Measurements from ENCODE around the gene OSBPL1A. TPM values are rescaled to one million over a fixed set of nuclear protein-coding genes. Genes with fewer than 3 reads are reported as not detected.
A peak's percentile ranks its signal among the peaks of the same experiment; 100 is the strongest.

The OSBPL1A gene
- total and polyA plus RNA-seq, 10 of the 15 experiments (the other 5 are each of a cell fraction or from before 2014, with no cell fraction given) = 0.02 to 0.83 (median 0.11) TPM; not detected in 6

DNA sequence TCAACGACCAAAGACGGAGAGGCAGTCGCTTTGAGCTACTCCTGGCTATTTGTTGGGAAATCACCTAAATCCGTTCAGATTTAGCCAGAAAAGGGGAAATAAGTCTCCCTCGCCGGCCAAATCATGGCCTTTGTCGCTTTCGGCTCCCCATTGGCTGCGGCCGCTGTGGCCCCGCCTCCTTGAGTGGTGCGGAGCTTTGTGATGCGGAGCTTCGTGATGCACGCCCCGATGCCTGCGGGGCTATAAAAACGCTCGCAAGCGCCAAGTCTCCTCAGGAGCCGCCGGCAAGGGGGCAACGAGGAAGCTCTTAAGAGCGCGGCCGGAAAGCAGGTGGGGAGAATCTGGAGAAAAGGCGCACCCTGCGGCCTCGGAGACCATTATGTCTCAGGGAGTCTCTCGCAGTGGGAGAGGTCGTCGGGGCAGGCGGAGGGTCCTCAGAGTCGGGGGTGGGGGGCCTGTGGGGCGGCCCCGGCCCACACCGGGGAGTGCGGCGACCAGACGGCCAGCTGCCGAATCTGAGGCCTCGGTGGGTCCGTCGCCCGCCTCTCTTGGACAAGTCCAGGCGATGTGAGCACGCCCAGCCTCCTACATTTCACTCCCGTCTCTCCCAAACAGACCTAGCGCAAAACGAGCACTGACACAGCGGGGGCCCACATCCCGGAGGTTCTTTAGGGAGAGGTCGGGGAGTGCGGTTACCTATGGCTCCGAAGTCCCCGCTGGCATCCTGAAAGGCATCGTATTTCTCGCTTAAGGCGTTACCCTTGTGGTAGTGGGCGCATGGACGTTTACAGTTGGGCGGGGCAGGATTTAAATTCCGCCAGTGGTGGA lies 258.6 kb downstream of the OSBPL1A start, which contains the start of gene CABYR:
Gene CABYR, plus strand, starts transcription at position 274 of the 828 bp plus-strand sequence. CDS start 4,053 bp downstream, outside the sequence.
- peak; percentile 66 for FAIRE-seq
- intact Hi-C loops (cut with micrococcal nuclease; ENCODE audit: unreplicated experiment) (no loop called here), in situ Hi-C loops (cut with MboI) (no loop called here)
- no peaks in the 10 kb centered on the region for H3K79me2 ChIP-seq (ENCODE audit: control insufficient read depth, insufficient read depth, low read length)
- ChIA-PET RAD21 (ENCODE audit: unreplicated experiment) (interaction anchor here (1.2 kb wide), 1 partner anchor 19 kb away, joined by 3 read pairs; no protein-coding TSS in a partner anchor), SMC1A (ENCODE audit: uncharacterized antibody, unreplicated experiment) (interaction anchor here (0.8 kb wide), 1 partner anchor 196 kb away, joined by 3 read pairs; no protein-coding TSS in a partner anchor), CTCF (interaction anchor here (0.9 to 1.5 kb wide), 5 partner anchors 9 to 220 kb away, joined by 3 to 6 read pairs (median 4); no protein-coding TSS in a partner anchor), POLR2A (no interaction called here)
- H3K4me2 ChIP-seq (ENCODE audit: control insufficient read depth, insufficient read depth) = peak within 1 kb of the TSS; percentile 100
- H2AFZ ChIP-seq (ENCODE audit: control insufficient read depth, low read depth, low read length) = peak within 1 kb of the TSS; percentile 79
- 16% methylated on average over 51 of the region's 63 CpGs for WGBS (ENCODE audit: insufficient coverage, insufficient replicate concordance, low lambda C conversion rate, missing lambda C conversion rate)
- H3K9ac ChIP-seq (ENCODE audit: control insufficient read depth, insufficient read depth, low read length) = peak within 1 kb of the TSS; percentile 72; the same call in 1 of the 2 replicates
- H3K4me3 ChIP-seq = peak within 1 kb of the TSS; percentile 68
- peaks cover 0 to 3% of the 10 kb centered on the region in 2 experiments; a peak in 1 of 4 replicates for H3K27me3 ChIP-seq (replicated peaks in 1 of 2; ENCODE audit: control insufficient read depth in 2 of 2, insufficient read depth in 2 of 2, low read length in 1 of 2)
- peak; percentile 12 for DNase-seq (ENCODE audit: low read depth, low spot score)
- H3K36me3 ChIP-seq (ENCODE audit: control insufficient read depth in 2 of 2, insufficient read depth in 2 of 2, low read length in 1 of 2) = no peaks in the 10 kb centered on the region
- peaks cover 9% of the 10 kb centered on the region for H3K4me1 ChIP-seq (ENCODE audit: control insufficient read depth, insufficient read depth, low read length)
- H4K20me1 ChIP-seq (ENCODE audit: control insufficient read depth, insufficient read depth) = no peaks in the 10 kb centered on the region
- peak; percentile 93 for ATAC-seq
- no peak within 1 kb of the TSS for H3K27ac ChIP-seq (ENCODE audit: control insufficient read depth, insufficient read depth)
- no peaks in the 10 kb centered on the region for H3K9me3 ChIP-seq (replicated peaks; ENCODE audit: control insufficient read depth, insufficient read depth, low read length)
- no TSS peak for BruUV-seq (replicated peaks)
- TF ChIP-seq SRF (IDR thresholded peaks at IDR 0.05; ENCODE audit: low read depth in 2 of 2, low read length in 2 of 2) (no peak), SUZ12 (IDR thresholded peaks at IDR 0.05; ENCODE audit: unreplicated experiment) (no peak), IRF4 (IDR thresholded peaks at IDR 0.05; ENCODE audit: low read depth, low read length) (no peak), EGR1 (IDR thresholded peaks at IDR 0.05; ENCODE audit: borderline replicate concordance in 1 of 2, low read depth in 2 of 2, low read length in 2 of 2) (no peak), IKZF2 (IDR thresholded peaks at IDR 0.05) (0 out of 4 replicates have a peak, but pooled peaks of 1 of the 2 experiments have one; percentile 3), ZNF384 (IDR thresholded peaks at IDR 0.05; ENCODE audit: borderline replicate concordance, low read depth, low read length) (no peak), BCL3 (IDR thresholded peaks at IDR 0.05; ENCODE audit: borderline replicate concordance, insufficient read depth, low read depth, low read length, poor library complexity, severe bottlenecking) (peak; percentile 78), MTA2 (IDR thresholded peaks at IDR 0.05; ENCODE audit: low read depth) (no peak), SIN3A (IDR thresholded peaks at IDR 0.05; ENCODE audit: low read depth, low read length) (no peak), USF2 (IDR thresholded peaks at IDR 0.05; ENCODE audit: borderline replicate concordance, low read depth, low read length) (no peak), TCF7 (IDR thresholded peaks at IDR 0.05; ENCODE audit: borderline replicate concordance) (no peak), SMAD1 (IDR thresholded peaks at IDR 0.05; ENCODE audit: low read depth, partially characterized antibody) (no peak)
- TF ChIP-seq, protein P1, sequence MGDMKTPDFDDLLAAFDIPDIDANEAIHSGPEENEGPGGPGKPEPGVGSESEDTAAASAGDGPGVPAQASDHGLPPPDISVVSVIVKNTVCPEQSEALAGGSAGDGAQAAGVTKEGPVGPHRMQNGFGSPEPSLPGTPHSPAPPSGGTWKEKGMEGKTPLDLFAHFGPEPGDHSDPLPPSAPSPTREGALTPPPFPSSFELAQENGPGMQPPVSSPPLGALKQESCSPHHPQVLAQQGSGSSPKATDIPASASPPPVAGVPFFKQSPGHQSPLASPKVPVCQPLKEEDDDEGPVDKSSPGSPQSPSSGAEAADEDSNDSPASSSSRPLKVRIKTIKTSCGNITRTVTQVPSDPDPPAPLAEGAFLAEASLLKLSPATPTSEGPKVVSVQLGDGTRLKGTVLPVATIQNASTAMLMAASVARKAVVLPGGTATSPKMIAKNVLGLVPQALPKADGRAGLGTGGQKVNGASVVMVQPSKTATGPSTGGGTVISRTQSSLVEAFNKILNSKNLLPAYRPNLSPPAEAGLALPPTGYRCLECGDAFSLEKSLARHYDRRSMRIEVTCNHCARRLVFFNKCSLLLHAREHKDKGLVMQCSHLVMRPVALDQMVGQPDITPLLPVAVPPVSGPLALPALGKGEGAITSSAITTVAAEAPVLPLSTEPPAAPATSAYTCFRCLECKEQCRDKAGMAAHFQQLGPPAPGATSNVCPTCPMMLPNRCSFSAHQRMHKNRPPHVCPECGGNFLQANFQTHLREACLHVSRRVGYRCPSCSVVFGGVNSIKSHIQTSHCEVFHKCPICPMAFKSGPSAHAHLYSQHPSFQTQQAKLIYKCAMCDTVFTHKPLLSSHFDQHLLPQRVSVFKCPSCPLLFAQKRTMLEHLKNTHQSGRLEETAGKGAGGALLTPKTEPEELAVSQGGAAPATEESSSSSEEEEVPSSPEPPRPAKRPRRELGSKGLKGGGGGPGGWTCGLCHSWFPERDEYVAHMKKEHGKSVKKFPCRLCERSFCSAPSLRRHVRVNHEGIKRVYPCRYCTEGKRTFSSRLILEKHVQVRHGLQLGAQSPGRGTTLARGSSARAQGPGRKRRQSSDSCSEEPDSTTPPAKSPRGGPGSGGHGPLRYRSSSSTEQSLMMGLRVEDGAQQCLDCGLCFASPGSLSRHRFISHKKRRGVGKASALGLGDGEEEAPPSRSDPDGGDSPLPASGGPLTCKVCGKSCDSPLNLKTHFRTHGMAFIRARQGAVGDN (IDR thresholded peaks at IDR 0.05) = no peak
- TF ChIP-seq, protein P2, sequence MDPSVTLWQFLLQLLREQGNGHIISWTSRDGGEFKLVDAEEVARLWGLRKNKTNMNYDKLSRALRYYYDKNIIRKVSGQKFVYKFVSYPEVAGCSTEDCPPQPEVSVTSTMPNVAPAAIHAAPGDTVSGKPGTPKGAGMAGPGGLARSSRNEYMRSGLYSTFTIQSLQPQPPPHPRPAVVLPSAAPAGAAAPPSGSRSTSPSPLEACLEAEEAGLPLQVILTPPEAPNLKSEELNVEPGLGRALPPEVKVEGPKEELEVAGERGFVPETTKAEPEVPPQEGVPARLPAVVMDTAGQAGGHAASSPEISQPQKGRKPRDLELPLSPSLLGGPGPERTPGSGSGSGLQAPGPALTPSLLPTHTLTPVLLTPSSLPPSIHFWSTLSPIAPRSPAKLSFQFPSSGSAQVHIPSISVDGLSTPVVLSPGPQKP (IDR thresholded peaks at IDR 0.05; ENCODE audit: low read depth, low read length) = no peak
